Stromal cell of bone marrow (primary cell): Measurements from ENCODE around the gene KRTAP10-6.
"Not testable (repeated sequence)": the region's sequence is repeated elsewhere in the genome, so short reads cannot be mapped to it uniquely, and the experiment has no call there.

Source experiments
- DNase-seq: peaks from one replicate; pipeline ENCODE4 v3.0.0-alpha.2; 2012; ENCODE audit warnings: low read depth

The KRTAP10-6 gene

GRCh38 chr21:44616591-44616926 is 24.3 kb upstream of the KRTAP10-6 start:
- DNase-seq, result no peak

DNA sequence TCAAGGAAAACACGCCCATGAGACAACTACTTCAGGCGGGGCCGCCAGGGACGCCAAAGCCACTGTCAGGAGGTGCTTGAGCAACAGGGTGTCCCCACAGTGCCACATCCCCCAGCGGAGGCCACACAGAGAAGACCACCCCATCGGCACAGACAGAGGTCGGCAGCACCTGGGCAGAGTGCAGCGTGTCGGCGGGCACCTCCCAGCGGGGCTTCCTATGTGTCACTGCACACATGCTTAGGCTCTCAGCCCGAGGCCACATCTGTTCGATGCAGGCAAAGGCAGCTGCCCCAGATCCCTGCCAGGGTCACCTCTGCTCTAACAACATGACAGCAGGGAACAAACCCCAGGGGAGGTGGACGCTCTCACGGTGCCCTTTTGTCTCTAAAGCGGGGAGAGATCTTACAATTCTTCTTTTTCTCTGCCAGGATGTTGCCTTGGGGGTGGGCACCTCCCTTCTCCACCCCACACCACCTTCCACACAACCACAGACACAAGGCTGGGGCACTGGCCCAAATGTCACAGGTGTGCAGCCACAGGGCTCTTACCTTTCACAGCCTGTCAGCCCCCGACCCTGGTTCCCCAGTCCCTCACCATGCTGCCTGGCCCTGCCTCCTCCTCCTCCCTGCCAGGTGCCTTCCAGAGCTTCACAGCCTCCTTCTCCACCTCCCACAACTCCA is 23.7 kb upstream of the KRTAP10-6 start:
- DNase-seq, result no peak

- no peak for DNase-seq
Measured at GRCh38 chr21:44615466-44615865, 23.2 kb upstream of the KRTAP10-6 start.

DNA sequence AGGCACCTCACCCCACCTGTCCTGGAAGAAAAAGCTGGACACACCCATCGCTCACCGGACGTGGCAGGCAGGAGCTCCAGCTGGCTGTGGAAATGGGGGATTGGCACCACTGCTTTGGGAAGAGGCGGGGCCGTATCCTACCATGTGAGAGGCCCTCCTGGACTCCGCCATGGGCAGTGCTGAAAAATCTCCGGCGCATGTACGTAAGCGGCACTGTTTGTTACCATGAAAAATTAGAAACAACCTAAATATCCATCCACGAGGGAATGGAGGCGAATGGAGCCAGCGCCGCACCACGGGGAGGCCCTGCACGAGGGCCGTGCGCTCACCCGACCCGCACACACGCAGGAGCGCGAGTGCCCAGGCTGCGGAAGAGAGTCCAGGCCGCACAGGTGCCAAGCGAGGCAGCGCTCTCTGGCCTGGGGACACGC is 22.7 kb upstream of the KRTAP10-6 start:
- no peak for DNase-seq

DNA sequence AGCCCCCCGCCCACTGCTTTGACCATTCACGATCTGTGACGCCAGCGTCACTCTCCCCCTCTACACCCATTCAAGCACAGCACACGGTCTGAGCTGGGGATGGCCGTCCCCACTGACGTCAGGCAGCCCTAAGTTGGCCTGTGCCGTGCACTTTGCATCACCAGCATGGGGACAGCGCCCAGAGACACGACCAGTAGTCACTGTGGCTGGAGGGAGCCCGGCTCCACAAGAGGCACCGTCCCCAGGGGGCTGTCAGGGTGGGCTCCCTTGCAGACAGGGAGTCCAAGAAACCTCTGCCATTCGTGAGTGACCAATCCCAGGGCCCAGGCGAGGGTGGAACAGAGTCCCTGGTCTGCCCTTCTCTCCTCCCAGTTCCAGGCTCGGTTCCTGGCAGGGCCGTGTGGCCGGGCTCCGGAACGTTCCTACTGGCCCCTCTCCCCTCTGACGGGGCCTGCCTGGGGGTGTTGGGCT is 21.9 kb upstream of the KRTAP10-6 start:
- no peak for DNase-seq

DNA sequence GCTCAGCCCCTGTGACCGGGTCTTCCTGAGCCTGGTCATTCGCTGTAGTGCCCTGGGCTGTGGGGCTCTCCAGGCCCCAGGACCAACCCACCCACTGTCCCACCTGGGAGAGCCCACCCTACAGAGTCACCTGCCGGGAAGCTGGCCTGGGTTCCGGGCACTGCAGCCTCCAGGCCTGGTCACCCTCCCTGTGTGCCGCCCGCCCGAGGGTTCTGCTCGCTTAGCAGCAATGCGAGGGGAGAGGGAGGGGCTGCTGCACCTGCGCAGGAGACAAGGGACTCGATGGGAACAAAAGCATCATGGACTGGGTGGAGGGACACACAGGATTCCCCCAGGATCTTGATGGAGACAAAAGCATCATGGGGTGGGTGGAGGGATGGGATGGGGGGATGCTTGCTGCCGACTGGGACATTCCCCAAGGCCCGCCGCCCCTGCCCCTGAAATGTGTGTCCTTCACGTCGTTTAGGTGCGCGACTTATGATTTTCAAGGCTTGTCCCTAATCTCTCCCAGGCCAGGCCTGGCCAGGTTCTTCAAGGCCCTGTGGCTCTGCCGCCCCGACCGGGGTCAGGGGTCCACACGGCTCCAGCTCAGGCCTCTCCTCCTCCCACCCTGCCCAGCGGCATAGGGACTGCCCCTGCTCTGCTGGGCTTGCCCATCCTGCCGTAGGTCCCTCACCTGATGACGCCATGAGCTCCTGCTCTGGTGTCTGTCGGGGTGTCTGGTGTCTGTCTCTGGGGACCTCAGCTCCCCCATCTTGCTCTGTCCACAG is 21.3 kb upstream of the KRTAP10-6 start:
- no peak for DNase-seq

DNA sequence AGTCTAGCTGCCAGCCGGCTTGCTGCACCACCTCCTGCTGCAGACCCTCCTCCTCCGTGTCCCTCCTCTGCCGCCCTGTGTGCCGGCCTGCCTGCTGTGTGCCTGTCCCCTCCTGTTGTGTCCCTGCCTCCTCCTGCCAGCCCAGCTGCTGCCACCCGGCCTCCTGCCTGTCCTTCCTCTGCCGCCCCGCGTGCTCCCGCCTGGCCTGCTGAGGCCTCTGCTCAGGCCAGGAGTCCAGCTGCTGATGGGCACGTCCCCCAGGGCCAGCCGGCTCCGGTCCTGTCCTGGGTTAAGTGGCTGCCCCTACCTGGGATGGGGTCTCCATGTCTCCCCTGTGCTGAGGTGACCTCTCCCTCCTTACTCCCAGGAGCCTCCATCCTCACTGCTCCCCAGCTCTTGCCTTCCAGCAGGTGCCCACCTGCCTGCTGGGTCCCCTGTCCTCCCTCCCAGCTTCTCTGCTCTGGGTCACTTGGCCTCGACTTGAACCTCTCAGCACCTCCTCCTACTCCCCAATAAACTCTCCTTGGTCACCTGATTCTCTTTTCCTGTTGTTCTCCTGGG is 20.4 kb upstream of the KRTAP10-6 start:
- no peak for DNase-seq

DNA sequence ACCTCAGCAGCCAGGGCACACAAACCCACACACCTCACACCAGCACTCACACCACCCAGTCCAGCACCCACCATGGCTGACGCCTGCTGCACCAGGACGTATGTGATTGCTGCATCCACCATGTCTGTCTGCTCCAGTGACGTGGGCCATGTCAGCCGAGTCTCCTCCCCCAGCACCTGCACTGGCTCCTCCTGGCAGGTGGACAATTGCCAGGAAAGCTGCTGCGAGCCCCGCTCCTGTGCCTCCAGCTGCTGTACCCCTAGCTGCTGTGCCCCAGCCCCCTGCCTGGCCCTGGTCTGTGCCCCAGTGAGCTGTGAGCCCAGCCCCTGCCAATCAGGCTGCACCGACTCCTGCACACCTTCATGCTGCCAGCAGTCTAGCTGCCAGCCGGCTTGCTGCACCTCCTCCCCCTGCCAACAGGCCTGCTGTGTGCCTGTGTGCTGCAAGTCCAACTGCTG is 19.8 kb upstream of the KRTAP10-6 start, which contains the start of gene KRTAP10-8:
Gene KRTAP10-8, plus strand, starts transcription at position 51 of the 458 bp plus-strand sequence. Its CDS starts 22 bp downstream, at position 73.
- DNase-seq, result no peak

DNA sequence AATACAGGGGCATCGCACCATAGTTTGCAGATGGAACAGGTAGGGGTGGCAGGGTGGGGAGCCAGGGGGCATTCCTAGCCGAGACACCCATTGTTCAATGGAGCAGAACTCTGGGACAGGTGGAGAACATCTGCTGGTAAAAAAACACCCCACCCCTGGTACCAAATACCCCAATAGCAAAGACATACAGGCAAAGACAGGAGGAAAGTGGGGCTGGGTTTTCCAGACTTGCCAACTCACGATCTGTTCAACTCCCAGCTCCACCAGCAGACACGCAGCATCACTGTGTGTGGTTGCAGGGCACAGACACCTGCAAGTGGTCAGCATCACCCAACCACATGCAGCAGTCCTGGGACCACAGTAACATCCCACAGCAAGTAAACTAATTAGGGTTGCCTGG is 19.2 kb upstream of the KRTAP10-6 start:
- DNase-seq, result no peak

- DNase-seq, result not testable (repeated sequence)
Measured at GRCh38 chr21:44610157-44610843, 18.0 kb upstream of the KRTAP10-6 start.

DNA sequence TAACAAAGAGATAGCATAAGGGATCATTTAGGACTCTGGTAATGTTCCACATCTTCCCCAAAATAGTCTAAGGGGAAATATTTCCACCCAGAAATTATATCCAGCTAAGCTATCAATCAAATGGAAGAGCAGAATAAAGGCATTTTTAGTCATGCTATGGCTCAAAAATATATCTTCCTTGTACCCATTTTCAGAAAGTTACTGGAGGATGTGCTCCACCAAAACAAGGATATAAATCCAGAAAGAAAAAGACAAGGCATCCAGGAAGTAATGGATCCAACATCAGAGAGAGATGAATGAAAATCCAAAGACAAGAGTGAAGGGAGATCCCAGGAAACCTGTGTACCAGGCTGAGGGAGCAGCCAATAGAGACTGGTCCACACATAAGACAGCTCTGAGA is 16.9 kb upstream of the KRTAP10-6 start:
- no peak for DNase-seq

DNA sequence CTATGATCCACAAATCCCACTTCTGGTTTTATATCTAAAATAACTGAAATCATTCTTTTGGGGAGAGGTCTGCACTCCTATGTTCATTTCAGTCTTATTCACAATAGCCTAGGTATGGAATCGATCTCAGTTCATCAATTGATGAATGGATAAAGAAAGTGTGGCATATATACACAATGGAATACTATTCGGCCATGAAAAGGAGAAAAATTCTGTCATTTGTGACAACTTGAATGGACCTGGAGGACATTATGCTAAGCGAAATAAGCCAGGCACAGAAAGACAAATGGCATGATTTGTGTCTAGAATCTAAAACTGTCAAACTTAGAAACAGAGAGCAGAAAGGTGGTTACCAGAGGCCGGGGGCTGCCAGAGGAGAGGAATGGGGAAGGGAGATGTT is 14.2 kb upstream of the KRTAP10-6 start:
- DNase-seq, result no peak

DNA sequence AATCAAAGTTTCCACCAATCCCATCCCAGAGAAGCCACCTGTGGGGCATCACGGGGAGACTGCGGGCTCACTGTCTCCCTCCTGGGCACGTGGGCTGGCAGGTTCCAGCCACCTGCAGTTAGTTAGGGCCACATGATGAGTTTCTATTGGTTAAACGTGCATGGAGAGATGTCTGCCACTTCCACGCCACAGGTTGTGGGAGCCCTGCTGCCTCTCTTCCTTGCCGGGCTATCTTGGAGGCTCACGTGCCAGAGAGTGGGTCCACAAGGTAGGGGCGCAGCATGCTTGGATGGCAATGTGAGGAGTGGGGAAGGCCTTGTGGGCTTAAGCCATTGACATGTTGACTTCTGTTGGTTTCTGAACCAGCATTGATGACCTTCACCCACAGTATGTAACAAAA is 11.6 kb upstream of the KRTAP10-6 start:
- DNase-seq, result no peak

DNA sequence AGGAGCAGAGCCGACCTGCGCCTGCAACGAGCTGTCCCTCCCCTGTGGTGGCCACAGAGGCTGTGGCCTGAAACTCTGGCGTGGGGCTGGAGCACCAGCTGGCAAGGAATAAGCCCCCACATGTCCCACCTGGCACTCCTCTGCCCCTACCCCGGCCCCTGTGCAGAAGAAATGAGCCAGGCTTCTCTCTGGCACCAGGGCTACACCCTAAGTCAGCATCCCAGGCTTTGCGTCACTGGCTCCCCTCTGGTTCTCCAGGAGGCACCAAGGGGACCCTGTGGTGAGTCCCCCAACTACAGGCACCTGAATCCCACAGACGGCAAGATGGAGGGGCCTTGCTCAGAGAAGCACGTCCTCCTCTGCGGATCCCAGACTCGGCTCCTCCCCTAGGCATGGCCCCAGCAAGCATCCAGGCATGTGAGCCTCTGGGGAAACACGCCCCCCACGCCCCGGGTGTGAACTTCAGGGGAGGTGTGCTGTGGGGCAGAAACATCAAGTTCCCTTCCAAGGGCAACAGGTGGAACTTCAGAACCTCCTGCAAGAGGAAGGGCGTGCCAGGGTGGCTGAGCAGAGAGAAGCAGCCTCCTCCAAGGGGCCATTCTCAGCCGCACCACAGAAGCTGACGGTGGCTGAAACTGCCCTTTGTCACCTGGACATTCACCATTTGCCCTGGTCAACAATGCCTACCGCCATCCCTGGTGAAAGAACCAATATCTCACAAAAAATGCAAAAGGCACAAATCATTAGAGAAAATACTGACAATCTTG is 11.0 kb upstream of the KRTAP10-6 start:
- no peak for DNase-seq

DNA sequence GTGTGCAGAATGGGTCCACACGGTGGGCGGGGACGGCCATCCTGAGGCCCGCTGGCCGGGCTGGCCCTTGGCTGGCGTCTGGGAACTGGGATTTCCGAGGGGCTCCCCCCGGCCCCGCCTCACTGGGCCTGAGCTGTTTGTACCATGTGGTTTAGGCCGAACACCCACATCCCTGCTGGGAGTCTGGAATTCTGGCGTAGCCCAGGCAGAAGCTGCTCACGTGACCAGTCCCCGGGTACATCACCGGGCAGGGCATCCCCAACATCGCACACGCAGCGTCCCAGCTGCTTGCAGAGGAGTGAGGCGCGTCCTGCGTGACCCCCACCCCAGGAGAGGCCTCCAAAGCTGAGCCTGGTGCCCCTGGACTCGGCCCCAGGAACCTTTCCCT is 10.2 kb upstream of the KRTAP10-6 start:
- no peak for DNase-seq

- no peak for DNase-seq
Measured at GRCh38 chr21:44601596-44602462, 9.5 kb upstream of the KRTAP10-6 start.

- not testable (repeated sequence) for DNase-seq
Measured at GRCh38 chr21:44601091-44601490, 8.8 kb upstream of the KRTAP10-6 start.

DNA sequence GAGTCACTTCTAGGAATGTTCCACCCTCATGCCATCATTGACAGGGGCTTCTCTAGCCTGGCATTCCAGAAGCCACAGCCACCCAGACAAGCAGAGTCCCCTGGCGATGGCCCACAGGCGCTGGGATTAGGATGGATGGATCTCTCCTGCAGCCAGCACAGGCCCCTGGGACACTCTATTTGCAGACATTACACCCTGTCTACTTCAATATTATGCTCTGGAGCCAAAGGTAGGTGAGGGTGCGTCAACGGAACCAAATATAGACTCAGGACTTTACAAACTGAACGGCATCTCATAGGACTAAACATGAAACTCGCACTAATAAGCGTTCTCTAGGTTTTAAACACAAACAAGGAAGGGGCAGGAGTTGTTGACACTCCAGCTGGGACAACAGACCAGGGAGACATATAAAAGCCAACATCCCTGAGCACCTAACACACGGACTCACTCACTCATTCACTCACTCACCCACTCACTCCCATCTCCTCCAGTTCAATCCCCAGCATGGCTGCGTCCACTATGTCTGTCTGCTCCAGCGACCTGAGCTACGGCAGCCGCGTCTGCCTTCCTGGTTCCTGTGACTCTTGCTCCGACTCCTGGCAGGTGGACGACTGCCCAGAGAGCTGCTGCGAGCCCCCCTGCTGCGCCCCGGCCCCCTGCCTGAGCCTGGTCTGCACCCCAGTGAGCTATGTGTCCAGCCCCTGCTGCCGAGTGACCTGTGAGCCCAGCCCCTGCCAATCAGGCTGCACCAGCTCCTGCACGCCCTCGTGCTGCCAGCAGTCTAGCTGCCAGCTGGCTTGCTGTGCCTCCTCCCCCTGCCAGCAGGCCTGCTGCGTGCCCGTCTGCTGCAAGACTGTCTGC is 8.0 kb upstream of the KRTAP10-6 start, which contains the start of gene KRTAP10-7:
Gene KRTAP10-7, plus strand, starts transcription at position 480 of the 861 bp plus-strand sequence. Its CDS starts 25 bp downstream, at position 505.
- DNase-seq, result not testable (repeated sequence)

DNA sequence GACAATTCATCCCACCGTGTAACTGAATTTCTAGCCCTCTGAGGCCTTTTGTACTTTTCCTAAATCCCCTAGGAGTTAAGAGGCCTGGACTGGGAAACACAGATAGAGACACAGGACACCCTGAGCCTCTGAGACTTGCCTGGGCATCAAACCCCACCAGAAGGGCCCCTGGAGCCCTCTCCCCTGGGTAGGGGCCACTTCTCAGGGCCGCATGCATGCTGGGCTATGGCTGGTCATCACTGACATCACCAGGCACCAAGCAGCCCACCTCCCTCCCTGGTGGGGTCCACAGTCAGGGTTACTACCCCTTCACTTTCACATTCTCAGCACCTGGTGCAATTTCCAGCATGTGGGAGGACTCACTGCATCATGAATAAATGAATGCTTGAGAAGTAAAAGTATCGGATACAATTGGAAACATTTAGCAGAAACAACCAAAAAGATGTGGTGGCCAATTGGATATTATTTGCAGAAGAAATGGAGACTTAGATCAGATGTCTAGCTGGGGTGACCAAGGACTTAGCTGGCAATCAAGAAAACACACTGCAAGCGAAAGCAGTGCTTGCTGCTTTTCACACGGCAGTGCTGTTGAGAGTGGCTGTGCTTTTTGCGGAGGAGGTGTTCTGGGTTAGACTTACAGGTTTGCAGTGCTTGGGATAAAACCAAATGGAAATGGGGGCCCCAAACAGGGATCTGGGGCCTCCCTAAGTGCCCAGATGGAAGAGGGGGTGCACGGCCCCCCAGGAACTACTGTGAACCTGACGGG is 7.1 kb upstream of the KRTAP10-6 start:
- DNase-seq, result no peak
